Psoas muscle (tissue), 8 donors: ENCODE measurements around the gene DUSP6. TPM values are rescaled to one million over a fixed set of nuclear protein-coding genes. Genes with fewer than 3 reads are reported as not detected.

ENCODE experiments used
- ATAC-seq, 4 donors: fragments of 200-7000 bp; cut with Tn5 transposase; one replicate each; pipeline ENCODE4 v1.9.1; 2020; ENCODE audit warnings: moderate library complexity in 3 of 4, mild to moderate bottlenecking in 2 of 4
- DNase-seq, 2 donors: peaks; one replicate each; pipeline ENCODE4 v3.0.0-alpha.2; 2020
- H3K27ac ChIP-seq: fragments of 200-600 bp; one replicate; pipeline ENCODE4 v1.8.0; 2022
- H3K27me3 ChIP-seq, 3 donors: fragments of 200-600 bp in 1 of 3; one replicate each; pipeline versions ENCODE4 v1.6.1 to v1.8.0; 2013 to 2022; ENCODE audit warnings: low read length in 2 of 3, mild to moderate bottlenecking in 2 of 3, moderate library complexity in 1 of 3; ENCODE audit not compliant: insufficient read depth in 3 of 3
- H3K36me3 ChIP-seq, 2 donors: fragments of 200-600 bp in 1 of 2; one replicate each; pipeline versions ENCODE4 v1.6.1 to v1.8.0; 2013 to 2022; ENCODE audit warnings: low read depth in 1 of 2, mild to moderate bottlenecking in 1 of 2, moderate library complexity in 1 of 2; ENCODE audit not compliant: insufficient read depth in 1 of 2
- H3K4me1 ChIP-seq: fragments of 200-600 bp; one replicate; pipeline ENCODE4 v1.8.0; 2022
- H3K4me3 ChIP-seq: fragments of 200-600 bp; one replicate; pipeline ENCODE4 v1.8.0; 2022; ENCODE audit warnings: mild to moderate bottlenecking
- H3K9me3 ChIP-seq: fragments of 200-600 bp; one replicate; pipeline ENCODE4 v1.8.0; 2022
- CTCF ChIP-seq: fragments of 200-600 bp; IDR thresholded peaks from one replicate; pipeline ENCODE4 v1.8.0; 2022; ENCODE audit warnings: antibody characterized with exemption
- WGBS, 3 donors: extraction: QIAGEN DNeasy Blood & Tissue Kit; methylation state at CpG; one replicate each; pipeline versions ENCODE4 v1.1.6 to v1.1.7; 2013; 5-methylcytosine and 5-hydroxymethylcytosine counted together
- intact Hi-C, 2 donors: fragments of 100-400 bp; cut with DNase I; formaldehyde crosslinking; loops; one replicate each; pipeline versions ENCODE4 v1.11.0 to v1.14.2; 2022
- polyA plus RNA-seq, 3 donors: library from polyadenylated mRNA; stranded (reverse); fragments of 200-250 nt; gene quantifications; one replicate each; pipeline ENCODE4 v1.2.3, GENCODE V29; 2013
- total RNA-seq, 4 donors: library from RNA; stranded (reverse); fragmentation: NEBNext Ultra II Directional in 2 of 4; extraction: Animal tissue kit (Norgen Biotek cat#: 25700) in 2 of 4; gene quantifications; one replicate each; pipeline versions ENCODE4 v1.2.1 to v1.2.4, GENCODE V29; 2021 to 2023
- donor health status: healthy with polysubstance abuse.
- donor health status: DM: no; HTN: no; CAD: no; lungs with moderate emphysema.
- donor health status: Bipolar disorder and iron deficiency.
- donor health status: healthy.
- donor health status: DM: yes; HTN: yes; CAD: no.
- donor health status: DM: no; HTN: no; CAD: no.
- donor health status: DM: no; HTN: no; CAD: no.
- donor health status: DM: yes; HTN: yes; CAD: no.

DUSP6 gene
- total and polyA plus RNA-seq, 7 donors: 5.0 to 27.0 (median 12.3) TPM

GRCh38 chr12:89351489-89352241 lies 636 bp downstream of the DUSP6 start:
- 0 to 1% (median 1%) methylated on average over 84 to 87 of the region's 87 CpGs for WGBS, 3 donors
- DNase-seq: peak; percentile 37 to 70
- ATAC-seq: peak in 3 of 4 donors; percentile 8 to 30 (median 15)
- Histone ChIP-seq H3K27ac (peak overlapping the region; percentile 85), H3K27me3 (peaks cover 0 to 90% (median 32%) of the 10 kb centered on the region in 3 donors), H3K36me3 (peaks cover 0 to 14% of the 10 kb centered on the region in 2 donors), H3K4me1 (peaks cover 15% of the 10 kb centered on the region), H3K4me3 (peak overlapping the region; percentile 77), H3K9me3 (no peaks in the 10 kb centered on the region)
- intact Hi-C loops: loop anchor here in 1 of 2 donors (5.0 kb wide), 2 partner anchors 176 to 299 kb away; partner anchors contain the start of gene POC1B
- no peak for TF ChIP-seq CTCF

- WGBS, 3 donors: 2 to 3% (median 2%) methylated on average over 49 to 51 of the region's 51 CpGs
- ATAC-seq (no peak), DNase-seq (peak; percentile 19 to 57)
- H3K4me3 ChIP-seq: peak overlapping the region; percentile 77
- H3K36me3 ChIP-seq: peaks cover 0 to 14% of the 10 kb centered on the region in 2 donors
- peak overlapping the region; percentile 85 for H3K27ac ChIP-seq
- H3K4me1 ChIP-seq: peaks cover 15% of the 10 kb centered on the region
- intact Hi-C loops: loop anchor here in 1 of 2 donors (5.0 kb wide), 2 partner anchors 176 to 299 kb away; partner anchors contain the start of gene POC1B
- TF ChIP-seq CTCF: no peak
- H3K27me3 ChIP-seq: peaks cover 0 to 89% (median 32%) of the 10 kb centered on the region in 3 donors
- no peaks in the 10 kb centered on the region for H3K9me3 ChIP-seq
These were observed 1.4 kb downstream of the DUSP6 start for GRCh38 chr12:89350630-89351488.

- no peak for ATAC-seq
- Histone ChIP-seq H3K27ac (peak overlapping the region; percentile 85), H3K36me3 (peaks cover 0 to 14% of the 10 kb centered on the region in 2 donors), H3K9me3 (no peaks in the 10 kb centered on the region), H3K4me1 (peaks cover 15% of the 10 kb centered on the region), H3K27me3 (peaks cover 0 to 83% (median 32%) of the 10 kb centered on the region in 3 donors), H3K4me3 (peak overlapping the region; percentile 77)
- 11 to 22% (median 15%) methylated on average over 7 of the region's 7 CpGs for WGBS, 3 donors
- DNase-seq: no peak
- no peak for TF ChIP-seq CTCF
- intact Hi-C loops: loop anchor here in 1 of 2 donors (5.0 kb wide), 2 partner anchors 177 to 298 kb away; partner anchors contain the start of gene POC1B
These were observed 2.1 kb downstream of the DUSP6 start for GRCh38 chr12:89350260-89350629.

GRCh38 chr12:89349814-89350213 lies 2.5 kb downstream of the DUSP6 start:
- no peak for TF ChIP-seq CTCF
- Histone ChIP-seq H3K4me3 (peak overlapping the region; percentile 77), H3K36me3 (peaks cover 0 to 14% of the 10 kb centered on the region in 2 donors), H3K27ac (peak overlapping the region; percentile 85), H3K9me3 (no peaks in the 10 kb centered on the region), H3K4me1 (peaks cover 15% of the 10 kb centered on the region), H3K27me3 (peaks cover 0 to 79% (median 30%) of the 10 kb centered on the region in 3 donors)
- WGBS, 3 donors: 7 to 14% (median 13%) methylated on average over 6 of the region's 6 CpGs
- peak in 1 of 2 donors; percentile 31 for DNase-seq
- ATAC-seq: no peak
- intact Hi-C loops: loop anchor here in 1 of 2 donors (5.0 to 10.0 kb wide), 3 partner anchors 177 to 298 kb away; partner anchors contain the start of gene POC1B
